HepG2 (cell line): ENCODE data around the gene PSMA4. TPM values are rescaled to one million over a fixed set of nuclear protein-coding genes. Genes with fewer than 3 reads are reported as not detected.

Source experiments
- ARID4A ChIP-seq: sonication (generic); formaldehyde crosslinking; IDR thresholded peaks from 2 replicates; pipeline ENCODE4 v1.5.0; 2020; ENCODE audit warnings: mild to moderate bottlenecking, missing genetic modification reagents, borderline replicate concordance
- ARID5B ChIP-seq: IDR thresholded peaks from 2 replicates; pipeline ENCODE4 v1.4.0; 2020; ENCODE audit warnings: mild to moderate bottlenecking, missing genetic modification reagents
- ESRRA ChIP-seq: sonication (generic); formaldehyde crosslinking; IDR thresholded peaks from 2 replicates; pipeline ENCODE4 v1.5.1; 2020; ENCODE audit warnings: mild to moderate bottlenecking, low read depth, missing genetic modification reagents
- ISX ChIP-seq: sonication (generic); formaldehyde crosslinking; conservative IDR thresholded peaks from 2 replicates; pipeline ENCODE4 v1.5.0; 2020; ENCODE audit warnings: missing genetic modification reagents
- MIER3 ChIP-seq: IDR thresholded peaks from 2 replicates; pipeline ENCODE4 v1.6.1; 2016; ENCODE audit warnings: missing compliant biosample characterization, borderline replicate concordance
- NR2C2 ChIP-seq: sonication (generic); formaldehyde crosslinking; IDR thresholded peaks from 2 replicates; pipeline ENCODE4 v1.4.0; 2020; ENCODE audit warnings: missing genetic modification reagents, mild to moderate bottlenecking, moderate library complexity, borderline replicate concordance
- ZBTB2 ChIP-seq: sonication (generic); formaldehyde crosslinking; IDR thresholded peaks from 2 replicates; pipeline ENCODE4 v1.8.0; 2022; ENCODE audit warnings: low read depth, missing genetic modification reagents
- ZEB1 ChIP-seq: IDR thresholded peaks from 2 replicates; pipeline ENCODE4 v1.6.1; 2012; ENCODE audit warnings: mild to moderate bottlenecking, low read depth, inconsistent platforms; ENCODE audit not compliant: insufficient replicate concordance
- ZKSCAN8 ChIP-seq: IDR thresholded peaks from 2 replicates; pipeline ENCODE4 v1.6.1; 2016; ENCODE audit warnings: borderline replicate concordance, missing genetic modification reagents, missing compliant biosample characterization
- ZNF33B ChIP-seq: sonication (generic); formaldehyde crosslinking; IDR thresholded peaks from 2 replicates; pipeline ENCODE4 v1.5.1; 2020; ENCODE audit warnings: mild to moderate bottlenecking, missing genetic modification reagents
- ZNF44 ChIP-seq: sonication (generic); formaldehyde crosslinking; IDR thresholded peaks from 2 replicates; pipeline ENCODE4 v1.5.1; 2020; ENCODE audit warnings: mild to moderate bottlenecking, missing genetic modification reagents
- ZNF557 ChIP-seq: sonication (generic); formaldehyde crosslinking; IDR thresholded peaks from 2 replicates; pipeline ENCODE4 v1.4.0; 2020; ENCODE audit warnings: missing genetic modification reagents
- ZNF570 ChIP-seq: sonication (generic); formaldehyde crosslinking; IDR thresholded peaks from 2 replicates; pipeline ENCODE4 v1.4.0; 2020; ENCODE audit warnings: mild to moderate bottlenecking, missing genetic modification reagents, borderline replicate concordance
- ZNF766 ChIP-seq: sonication (generic); formaldehyde crosslinking; IDR thresholded peaks from 2 replicates; pipeline ENCODE4 v1.5.0; 2020; ENCODE audit warnings: missing genetic modification reagents, borderline replicate concordance
- ZSCAN20 ChIP-seq: sonication (generic); formaldehyde crosslinking; IDR thresholded peaks from 2 replicates; pipeline ENCODE4 v1.4.0; 2020; ENCODE audit warnings: missing genetic modification reagents, mild to moderate bottlenecking, borderline replicate concordance
- polyA plus RNA-seq, 8 experiments: library from polyadenylated mRNA; depleted of rRNA in 3 of 8; stranded (reverse) in 7 of 8; unstranded in 1 of 8; fragments of >200 nt; fragmentation: Illumina TruSeq in 4 of 8; extraction: Trizol in 4 of 8; gene quantifications; 2 replicates each; pipeline versions ENCODE4 v1.2.1 to v1.2.3, GENCODE V29; 2011 to 2016; ENCODE audit warnings: low read depth in 4 of 8, missing spikeins in 1 of 8, mixed read lengths in 1 of 8; ENCODE audit not compliant: insufficient read depth in 1 of 8
- total RNA-seq, 5 experiments: library from RNA; depleted of rRNA; stranded (reverse); fragments of >200 nt; fragmentation: Illumina TruSeq; extraction: Trizol; gene quantifications; 2 replicates each; pipeline ENCODE4 v1.2.3, GENCODE V29; 2016; ENCODE audit warnings: low read depth in 1 of 5
- TF ChIP-seq, protein P1 (sequence below): sonication (generic); formaldehyde crosslinking; IDR thresholded peaks from 2 replicates; pipeline ENCODE4 v1.4.0; 2020; ENCODE audit warnings: missing genetic modification reagents, borderline replicate concordance

The PSMA4 gene
- total and polyA plus RNA-seq, 2 of the 13 experiments (the other 11 are each of a cell fraction or from before 2014, with no cell fraction given): 202 to 404 TPM

DNA sequence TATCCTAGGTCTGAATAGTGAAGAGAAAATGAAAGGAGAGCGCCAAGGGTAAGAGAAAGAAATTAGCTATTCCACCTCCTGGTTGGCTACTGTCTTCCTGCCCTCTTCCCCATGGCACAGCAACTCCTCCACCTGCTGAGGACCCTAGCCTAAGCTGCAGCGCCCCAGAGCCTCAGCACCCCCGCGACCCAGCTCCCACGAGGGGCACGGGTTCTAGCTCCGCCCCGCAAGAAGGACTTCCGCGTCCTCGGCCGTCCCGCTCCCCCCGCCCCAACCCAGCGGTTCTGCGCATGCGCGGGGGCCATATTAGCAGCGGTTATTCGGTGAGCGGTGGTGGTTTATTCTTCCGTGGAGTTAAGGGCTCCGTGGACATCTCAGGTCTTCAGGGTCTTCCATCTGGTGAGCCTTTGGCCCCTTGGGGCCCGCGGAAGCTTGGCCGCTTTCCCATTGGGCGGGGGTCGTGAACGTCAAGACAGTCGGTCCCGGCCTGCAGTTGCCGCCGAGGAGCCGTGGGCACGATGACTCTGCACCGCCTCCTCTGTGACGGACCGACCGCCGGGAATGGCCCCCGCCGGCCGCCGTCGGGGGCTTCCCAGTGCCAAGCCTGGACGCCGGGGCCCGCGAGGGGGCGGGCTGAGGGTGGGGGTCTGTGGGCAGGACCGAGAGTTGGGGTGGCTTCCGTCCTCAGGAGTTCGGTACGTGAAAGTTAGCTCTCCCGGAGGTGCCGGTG, at the start of gene PSMA4 (continued):
- no peak for TF ChIP-seq ZNF766 (CRISPR knock-in tag)
- no peak for TF ChIP-seq ZNF44 (CRISPR knock-in tag)
- TF ChIP-seq ZNF557 (CRISPR knock-in tag): no peak
- TF ChIP-seq NR2C2: no peak
- TF ChIP-seq ZNF570: no peak
- TF ChIP-seq ARID4A (CRISPR knock-in tag): peak; percentile 87
- no peak for TF ChIP-seq ZKSCAN8
- TF ChIP-seq ZBTB2 (CRISPR knock-in tag): peak; percentile 64; the same call in 1 of the 2 replicates
- no peak for TF ChIP-seq ESRRA (CRISPR knock-in tag)
- TF ChIP-seq ARID5B (CRISPR knock-in tag): peak; percentile 56; the same call in 1 of the 2 replicates
- no peak for TF ChIP-seq ZEB1
- TF ChIP-seq ZSCAN20 (CRISPR knock-in tag): 0 out of 2 replicates have a peak, but pooled peaks have one; percentile 41
- TF ChIP-seq ZNF33B (CRISPR knock-in tag): no peak
- TF ChIP-seq, protein P1, sequence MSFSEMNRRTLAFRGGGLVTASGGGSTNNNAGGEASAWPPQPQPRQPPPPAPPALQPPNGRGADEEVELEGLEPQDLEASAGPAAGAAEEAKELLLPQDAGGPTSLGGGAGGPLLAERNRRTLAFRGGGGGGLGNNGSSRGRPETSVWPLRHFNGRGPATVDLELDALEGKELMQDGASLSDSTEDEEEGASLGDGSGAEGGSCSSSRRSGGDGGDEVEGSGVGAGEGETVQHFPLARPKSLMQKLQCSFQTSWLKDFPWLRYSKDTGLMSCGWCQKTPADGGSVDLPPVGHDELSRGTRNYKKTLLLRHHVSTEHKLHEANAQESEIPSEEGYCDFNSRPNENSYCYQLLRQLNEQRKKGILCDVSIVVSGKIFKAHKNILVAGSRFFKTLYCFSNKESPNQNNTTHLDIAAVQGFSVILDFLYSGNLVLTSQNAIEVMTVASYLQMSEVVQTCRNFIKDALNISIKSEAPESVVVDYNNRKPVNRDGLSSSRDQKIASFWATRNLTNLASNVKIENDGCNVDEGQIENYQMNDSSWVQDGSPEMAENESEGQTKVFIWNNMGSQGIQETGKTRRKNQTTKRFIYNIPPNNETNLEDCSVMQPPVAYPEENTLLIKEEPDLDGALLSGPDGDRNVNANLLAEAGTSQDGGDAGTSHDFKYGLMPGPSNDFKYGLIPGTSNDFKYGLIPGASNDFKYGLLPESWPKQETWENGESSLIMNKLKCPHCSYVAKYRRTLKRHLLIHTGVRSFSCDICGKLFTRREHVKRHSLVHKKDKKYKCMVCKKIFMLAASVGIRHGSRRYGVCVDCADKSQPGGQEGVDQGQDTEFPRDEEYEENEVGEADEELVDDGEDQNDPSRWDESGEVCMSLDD (CRISPR knock-in tag): peak; percentile 70
- TF ChIP-seq ISX (CRISPR knock-in tag): no peak; the same call in 1 of the 2 replicates
- no peak for TF ChIP-seq MIER3 (CRISPR knock-in tag)
